Measurements from ENCODE around the gene SYT8. TPM values are rescaled to one million over a fixed set of nuclear protein-coding genes. Genes with fewer than 3 reads are reported as not detected.
"Not testable (repeated sequence)": the region's sequence is repeated elsewhere in the genome, so short reads cannot be mapped to it uniquely, and the experiment has no call there.

The SYT8 gene
- total and polyA plus RNA-seq, 11 donors, result 0.08 TPM; not detected in 10

- Histone ChIP-seq H3K9me3 (peaks cover 0 to 6% (median 0%) of the 10 kb centered on the region in 12 donors), H3K36me3 (no peaks in the 10 kb centered on the region), H3K4me3 (no peak overlapping the region), H3K27ac (no peak overlapping the region), H3K27me3 (peaks cover 0 to 54% (median 4%) of the 10 kb centered on the region in 9 donors), H3K4me1 (peaks cover 0 to 11% (median 0%) of the 10 kb centered on the region in 12 donors)
- no peak for ATAC-seq
- intact Hi-C loops (cut with DNase I), result loop anchor here in 2 of 10 donors (5.0 to 10.0 kb wide), 2 partner anchors 93 to 100 kb away; no protein-coding TSS in a partner anchor
- DNase-seq, result no peak
- TF ChIP-seq CTCF (IDR thresholded peaks at IDR 0.05) (no peak), POLR2A (IDR thresholded peaks at IDR 0.05) (no peak)
- WGBS, 4 donors, result 51 to 59% (median 54%) methylated on average over 14 of the region's 14 CpGs
Observed at GRCh38 chr11:1807264-1807995, 27.4 kb upstream of the SYT8 start.

- ATAC-seq, result peak in 3 of 4 donors; percentile 63 to 76 (median 64)
- peaks cover 0 to 6% (median 0%) of the 10 kb centered on the region in 12 donors for H3K9me3 ChIP-seq
- H3K27ac ChIP-seq, result no peak overlapping the region
- H3K4me3 ChIP-seq, result no peak overlapping the region
- no peak for DNase-seq
- 49 to 60% (median 51%) methylated on average over 10 of the region's 10 CpGs for WGBS, 4 donors
- TF ChIP-seq CTCF (IDR thresholded peaks at IDR 0.05) (no peak), POLR2A (IDR thresholded peaks at IDR 0.05) (no peak)
- H3K36me3 ChIP-seq, result no peaks in the 10 kb centered on the region
- intact Hi-C loops (cut with DNase I), result no loop called here
- H3K27me3 ChIP-seq, result peaks cover 0 to 45% (median 4%) of the 10 kb centered on the region in 9 donors
- H3K4me1 ChIP-seq, result peaks cover 0 to 11% (median 0%) of the 10 kb centered on the region in 12 donors
Observed at GRCh38 chr11:1810761-1811160, 24.0 kb upstream of the SYT8 start.

- intact Hi-C loops (cut with DNase I), result no loop called here
- 84 to 87% (median 86%) methylated on average over 5 of the region's 5 CpGs for WGBS, 4 donors
- TF ChIP-seq CTCF (IDR thresholded peaks at IDR 0.05), result no peak
- TF ChIP-seq POLR2A (IDR thresholded peaks at IDR 0.05), result no peak
- H3K27me3 ChIP-seq, result peaks cover 0 to 41% (median 0%) of the 10 kb centered on the region in 9 donors
- peaks cover 0 to 11% (median 0%) of the 10 kb centered on the region in 12 donors for H3K4me1 ChIP-seq
- peaks cover 0 to 6% (median 0%) of the 10 kb centered on the region in 12 donors for H3K9me3 ChIP-seq
- H3K4me3 ChIP-seq, result no peak overlapping the region
- no peak overlapping the region for H3K27ac ChIP-seq
- no peak for DNase-seq
- no peaks in the 10 kb centered on the region for H3K36me3 ChIP-seq
- ATAC-seq, result no peak
Observed at GRCh38 chr11:1812274-1812673, 22.5 kb upstream of the SYT8 start.

GRCh38 chr11:1812801-1813200, 22.0 kb upstream of the SYT8 start:
- WGBS, 4 donors, result 88 to 94% (median 92%) methylated on average over 15 of the region's 15 CpGs
- intact Hi-C loops (cut with DNase I), result no loop called here
- TF ChIP-seq CTCF (IDR thresholded peaks at IDR 0.05), result no peak
- TF ChIP-seq POLR2A (IDR thresholded peaks at IDR 0.05), result no peak
- DNase-seq (no peak), ATAC-seq (no peak)
- H3K9me3 ChIP-seq, result peaks cover 0 to 10% (median 0%) of the 10 kb centered on the region in 12 donors
- H3K4me1 ChIP-seq, result peaks cover 0 to 11% (median 0%) of the 10 kb centered on the region in 12 donors
- no peak overlapping the region for H3K4me3 ChIP-seq
- H3K27me3 ChIP-seq, result peaks cover 0 to 35% (median 0%) of the 10 kb centered on the region in 9 donors
- no peak overlapping the region for H3K27ac ChIP-seq
- H3K36me3 ChIP-seq, result no peaks in the 10 kb centered on the region

- DNase-seq; H3K4me3 ChIP-seq; ATAC-seq; intact Hi-C loops (cut with DNase I); H3K36me3 ChIP-seq; H3K27ac ChIP-seq: not testable (repeated sequence)
- whole genome bisulfite sequencing, 4 donors, result 87 to 91% (median 90%) methylated on average over 9 of the region's 9 CpGs
- Histone ChIP-seq H3K27me3 (peaks cover 0 to 34% (median 0%) of the 10 kb centered on the region in 9 donors), H3K4me1 (peaks cover 0 to 11% (median 0%) of the 10 kb centered on the region in 12 donors), H3K9me3 (peaks cover 0 to 16% (median 1%) of the 10 kb centered on the region in 12 donors)
Observed at GRCh38 chr11:1813356-1813755, 21.4 kb upstream of the SYT8 start.
